Natural killer cell (primary cell): ENCODE measurements around the gene UBA6. TPM values are rescaled to one million over a fixed set of nuclear protein-coding genes. Genes with fewer than 3 reads are reported as not detected.

Experiments
- ATAC-seq, 3 donors: fragments of 150-1000 bp in 2 of 3; fragments of 200-7000 bp in 1 of 3; cut with Tn5 transposase; 1 replicate in 1 of 3; 2 replicates in 2 of 3; pipeline ENCODE4 v1.10.0; 2021; ENCODE audit warnings: mild to moderate bottlenecking in 2 of 3, moderate library complexity in 2 of 3
- DNase-seq, 2 donors: peaks; one replicate each; pipeline versions ENCODE4 v3.0.0 to v3.0.0-alpha.2; 2013 to 2021; ENCODE audit warnings: mixed read lengths in 1 of 2
- H3K27ac ChIP-seq: one replicate; pipeline ENCODE4 v1.5.1; 2013; ENCODE audit warnings: mild to moderate bottlenecking, low read length
- H3K27me3 ChIP-seq: one replicate; pipeline ENCODE4 v1.6.1; 2013; ENCODE audit warnings: low read length; ENCODE audit not compliant: control insufficient read depth, insufficient read depth
- H3K36me3 ChIP-seq: one replicate; pipeline ENCODE4 v1.6.1; 2013; ENCODE audit warnings: low read length; ENCODE audit not compliant: control insufficient read depth, insufficient read depth
- H3K4me1 ChIP-seq: one replicate; pipeline ENCODE4 v1.6.1; 2013; ENCODE audit warnings: low read length; ENCODE audit not compliant: control insufficient read depth, insufficient read depth
- H3K4me3 ChIP-seq: one replicate; pipeline ENCODE4 v1.5.1; 2013; ENCODE audit warnings: low read length
- H3K9me3 ChIP-seq: one replicate; pipeline ENCODE4 v1.6.1; 2013; ENCODE audit warnings: low read length; ENCODE audit not compliant: control insufficient read depth, insufficient read depth
- H3K27ac Mint-ChIP-seq, 2 donors: one replicate each; pipeline ENCODE4 v1.8.0; 2022; ENCODE audit warnings: mild to moderate bottlenecking in 2 of 2, mixed read lengths in 2 of 2, moderate library complexity in 1 of 2
- H3K27me3 Mint-ChIP-seq, 2 donors: one replicate each; pipeline ENCODE4 v1.8.0; 2022; ENCODE audit warnings: low read depth in 2 of 2, mixed read lengths in 2 of 2
- H3K36me3 Mint-ChIP-seq: one replicate; pipeline ENCODE4 v1.8.0; 2022; ENCODE audit warnings: mixed read lengths
- H3K4me1 Mint-ChIP-seq, 2 donors: one replicate each; pipeline ENCODE4 v1.8.0; 2022; ENCODE audit warnings: mixed read lengths in 2 of 2
- H3K4me3 Mint-ChIP-seq: one replicate; pipeline ENCODE4 v1.8.0; 2022; ENCODE audit warnings: mild to moderate bottlenecking, moderate library complexity, mixed read lengths
- H3K9me3 Mint-ChIP-seq, 2 donors: one replicate each; pipeline ENCODE4 v1.8.0; 2022; ENCODE audit warnings: mixed read lengths in 2 of 2
- CTCF ChIP-seq: fragments of 200-600 bp; IDR thresholded peaks from one replicate; pipeline ENCODE4 v1.8.0; 2022; ENCODE audit warnings: antibody characterized with exemption
- WGBS: methylation state at CpG from one replicate; pipeline ENCODE4 v1.1.7; 2013; ENCODE audit warnings: missing lambda C conversion rate; ENCODE audit not compliant: insufficient coverage; 5-methylcytosine and 5-hydroxymethylcytosine counted together
- intact Hi-C: fragments of 100-400 bp; cut with micrococcal nuclease; formaldehyde crosslinking; loops from one replicate; pipeline ENCODE4 v1.14.2; 2022
- total RNA-seq, 4 donors: library from RNA; stranded (reverse); fragments of 120-200 nt in 1 of 4; gene quantifications; one replicate each; pipeline versions ENCODE4 v1.2.3 to v1.2.4, GENCODE V29; 2013 to 2022

Gene UBA6
- total RNA-seq, 3 donors from 2014 or later (not counting 1 experiment from before 2014, with no cell fraction given) = 54.3 to 77.7 (median 55.3) TPM

- WGBS = 98% methylated on average over 9 of the region's 9 CpGs
- Histone ChIP-seq H3K27ac (no peak overlapping the region), H3K36me3 (peaks cover 3% of the 10 kb centered on the region), H3K27me3 (no peaks in the 10 kb centered on the region), H3K4me1 (no peaks in the 10 kb centered on the region), H3K9me3 (no peaks in the 10 kb centered on the region), H3K4me3 (no peak overlapping the region)
- Mint-ChIP-seq H3K4me3 (no peak overlapping the region), H3K4me1 (peaks cover 0 to under 1% of the 10 kb centered on the region in 2 donors), H3K36me3 (no peaks in the 10 kb centered on the region), H3K27me3 (no peaks in the 10 kb centered on the region), H3K9me3 (no peaks in the 10 kb centered on the region), H3K27ac (no peak overlapping the region)
- DNase-seq (no peak), ATAC-seq (no peak)
- TF ChIP-seq CTCF = no peak
- intact Hi-C loops = no loop called here
Observed at GRCh38 chr4:67721770-67722597, 21.0 kb upstream of the UBA6 start.

- DNase-seq = no peak
- TF ChIP-seq CTCF = no peak
Observed at GRCh38 chr4:67721315-67721769, 20.4 kb upstream of the UBA6 start.

GRCh38 chr4:67719953-67720617, 19.1 kb upstream of the UBA6 start:
- DNase-seq = no peak
- intact Hi-C loops = no loop called here
- WGBS = 83% methylated on average over 3 of the region's 3 CpGs
- Mint-ChIP-seq H3K27me3 (no peaks in the 10 kb centered on the region), H3K4me1 (no peaks in the 10 kb centered on the region), H3K27ac (no peak overlapping the region), H3K4me3 (no peak overlapping the region), H3K36me3 (no peaks in the 10 kb centered on the region), H3K9me3 (no peaks in the 10 kb centered on the region)
- H3K9me3 ChIP-seq = no peaks in the 10 kb centered on the region
- no peak for TF ChIP-seq CTCF
- no peak for ATAC-seq
- H3K4me1 ChIP-seq = no peaks in the 10 kb centered on the region
- H3K36me3 ChIP-seq = peaks cover 3% of the 10 kb centered on the region
- H3K27me3 ChIP-seq = no peaks in the 10 kb centered on the region
- H3K27ac ChIP-seq = no peak overlapping the region
- no peak overlapping the region for H3K4me3 ChIP-seq

More at GRCh38 chr4:67721315-67721769, 20.4 kb upstream of the UBA6 start:
- H3K4me1 Mint-ChIP-seq = no peaks in the 10 kb centered on the region
- Histone ChIP-seq H3K9me3 (no peaks in the 10 kb centered on the region), H3K27ac (no peak overlapping the region), H3K27me3 (no peaks in the 10 kb centered on the region), H3K36me3 (peaks cover 3% of the 10 kb centered on the region), H3K4me3 (no peak overlapping the region), H3K4me1 (no peaks in the 10 kb centered on the region)
- H3K36me3 Mint-ChIP-seq = no peaks in the 10 kb centered on the region
- H3K27me3 Mint-ChIP-seq = no peaks in the 10 kb centered on the region
- ATAC-seq = no peak
- H3K4me3 Mint-ChIP-seq = no peak overlapping the region
- H3K9me3 Mint-ChIP-seq = no peaks in the 10 kb centered on the region
- intact Hi-C loops = no loop called here
- H3K27ac Mint-ChIP-seq = no peak overlapping the region
- 92% methylated on average over 3 of the region's 3 CpGs for WGBS
